ENCODE data around the gene NAGS.
"Not testable (repeated sequence)": the region's sequence is repeated elsewhere in the genome, so short reads cannot be mapped to it uniquely, and the experiment has no call there.

Gene NAGS

DNA sequence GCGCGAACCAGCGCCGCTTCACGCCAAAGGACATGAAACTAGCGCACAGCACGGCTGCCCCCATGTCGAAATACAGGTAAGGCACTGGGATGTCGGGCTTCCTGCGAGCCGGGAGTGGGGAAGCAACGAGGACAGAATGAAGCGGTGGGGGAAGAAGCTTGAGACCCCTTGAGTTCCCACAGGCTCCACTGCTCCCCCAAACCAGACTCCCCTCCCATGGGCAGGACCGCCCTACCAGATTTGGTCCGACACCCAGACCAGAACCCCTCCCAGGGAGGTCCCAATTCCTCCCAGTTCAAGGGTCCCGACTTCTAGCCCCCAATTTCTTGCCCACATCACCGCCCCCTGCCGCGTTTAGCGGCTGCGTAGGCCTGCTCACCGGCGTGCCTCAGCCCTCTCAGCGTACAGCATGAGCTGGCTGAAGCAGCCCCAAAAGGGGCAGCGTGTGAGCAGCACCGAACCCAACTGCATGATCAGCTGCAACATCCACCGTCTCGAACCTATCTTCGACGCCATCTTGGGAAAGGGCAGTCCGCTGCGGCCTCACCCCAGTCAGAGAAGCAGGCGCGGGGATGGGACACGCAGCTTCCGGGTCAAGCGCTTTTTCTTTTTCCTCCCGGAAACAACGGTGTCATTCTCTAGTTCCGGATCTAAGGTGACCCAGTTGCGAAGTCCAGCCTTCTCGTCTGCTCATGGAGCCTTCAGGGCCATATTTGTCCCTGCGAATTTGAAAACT is 10.2 kb downstream of the NAGS start, which contains the start of gene TMEM101:
TMEM101 (minus strand) TSS at position 527 of the 736 bp plus-strand sequence; CDS start at position 516, 11 bp downstream.
- no peaks in the 10 kb centered on the region for H4K20me1 ChIP-seq (ENCODE audit: insufficient read depth, low read length)

DNA sequence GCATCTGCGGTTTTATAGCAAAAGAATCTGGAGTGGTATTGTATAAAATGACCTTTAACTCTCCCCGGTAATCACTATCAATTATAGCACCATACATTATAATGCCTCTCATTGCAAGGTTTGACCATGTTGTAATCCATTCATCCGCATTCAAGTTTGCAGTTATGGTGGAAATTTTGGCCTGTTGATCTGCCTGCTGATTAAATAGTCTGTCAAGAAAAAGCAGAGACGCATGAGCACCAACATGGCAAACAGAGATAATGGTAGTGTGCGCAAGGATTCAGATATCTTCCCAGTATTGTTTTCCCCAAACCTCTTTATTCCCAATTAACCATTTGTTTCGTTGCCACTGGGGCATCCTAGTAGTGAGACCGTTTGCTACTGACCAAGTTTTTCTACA is 16.8 kb downstream of the NAGS start:
- H3K9me3 ChIP-seq (ENCODE audit: insufficient read depth, low read length, severe bottlenecking); DNase-seq; H2AFZ ChIP-seq (ENCODE audit: low read depth, low read length); H3K4me3 ChIP-seq (ENCODE audit: low read depth in 1 of 2, low read length in 2 of 2); ATAC-seq (ENCODE audit: insufficient read depth, low read depth); H3K27ac ChIP-seq (ENCODE audit: low read length); H3K79me2 ChIP-seq (ENCODE audit: insufficient read depth, low read length); H3K9ac ChIP-seq (ENCODE audit: low read depth, low read length); H4K20me1 ChIP-seq (ENCODE audit: insufficient read depth, low read length); H3K27me3 ChIP-seq (ENCODE audit: insufficient read depth, low read length, poor library complexity); H3K4me1 ChIP-seq (ENCODE audit: insufficient read depth, low read length); H3K36me3 ChIP-seq (ENCODE audit: insufficient read depth, low read length); H3K4me2 ChIP-seq (ENCODE audit: insufficient read depth, low read length): not testable (repeated sequence)

More for the DNA sequence above, 10.2 kb downstream of the NAGS start, which contains the start of gene TMEM101:
- H3K27ac ChIP-seq (ENCODE audit: low read length): peak within 1 kb of the TSS; percentile 87
- H3K4me2 ChIP-seq (ENCODE audit: insufficient read depth, low read length): peak within 1 kb of the TSS; percentile 97
- H2AFZ ChIP-seq (ENCODE audit: low read depth, low read length): peak within 1 kb of the TSS; percentile 97
- no peak for TF ChIP-seq EZH2 (IDR thresholded peaks at IDR 0.05; ENCODE audit: borderline replicate concordance, low read depth, low read length, severe bottlenecking)
- TF ChIP-seq, protein P1, sequence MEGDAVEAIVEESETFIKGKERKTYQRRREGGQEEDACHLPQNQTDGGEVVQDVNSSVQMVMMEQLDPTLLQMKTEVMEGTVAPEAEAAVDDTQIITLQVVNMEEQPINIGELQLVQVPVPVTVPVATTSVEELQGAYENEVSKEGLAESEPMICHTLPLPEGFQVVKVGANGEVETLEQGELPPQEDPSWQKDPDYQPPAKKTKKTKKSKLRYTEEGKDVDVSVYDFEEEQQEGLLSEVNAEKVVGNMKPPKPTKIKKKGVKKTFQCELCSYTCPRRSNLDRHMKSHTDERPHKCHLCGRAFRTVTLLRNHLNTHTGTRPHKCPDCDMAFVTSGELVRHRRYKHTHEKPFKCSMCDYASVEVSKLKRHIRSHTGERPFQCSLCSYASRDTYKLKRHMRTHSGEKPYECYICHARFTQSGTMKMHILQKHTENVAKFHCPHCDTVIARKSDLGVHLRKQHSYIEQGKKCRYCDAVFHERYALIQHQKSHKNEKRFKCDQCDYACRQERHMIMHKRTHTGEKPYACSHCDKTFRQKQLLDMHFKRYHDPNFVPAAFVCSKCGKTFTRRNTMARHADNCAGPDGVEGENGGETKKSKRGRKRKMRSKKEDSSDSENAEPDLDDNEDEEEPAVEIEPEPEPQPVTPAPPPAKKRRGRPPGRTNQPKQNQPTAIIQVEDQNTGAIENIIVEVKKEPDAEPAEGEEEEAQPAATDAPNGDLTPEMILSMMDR (IDR thresholded peaks at IDR 0.05; ENCODE audit: borderline replicate concordance, extremely low read depth, low read length, poor library complexity, severe bottlenecking): no peak
- H3K4me3 ChIP-seq (ENCODE audit: low read depth in 1 of 2, low read length in 2 of 2): peak within 1 kb of the TSS; percentile 84 to 89
- H3K9ac ChIP-seq (ENCODE audit: low read depth, low read length): peak within 1 kb of the TSS; percentile 82
- H3K4me1 ChIP-seq (ENCODE audit: insufficient read depth, low read length): peaks cover 19% of the 10 kb centered on the region
- peaks cover 8% of the 10 kb centered on the region for H3K36me3 ChIP-seq (ENCODE audit: insufficient read depth, low read length)
- no peaks in the 10 kb centered on the region for H3K9me3 ChIP-seq (ENCODE audit: insufficient read depth, low read length, severe bottlenecking)
- no peaks in the 10 kb centered on the region for H3K27me3 ChIP-seq (ENCODE audit: insufficient read depth, low read length, poor library complexity)
- peak; percentile 92 for DNase-seq
- ATAC-seq (ENCODE audit: insufficient read depth, low read depth): peak; percentile 98
- peaks cover 15% of the 10 kb centered on the region for H3K79me2 ChIP-seq (ENCODE audit: insufficient read depth, low read length)

DNA sequence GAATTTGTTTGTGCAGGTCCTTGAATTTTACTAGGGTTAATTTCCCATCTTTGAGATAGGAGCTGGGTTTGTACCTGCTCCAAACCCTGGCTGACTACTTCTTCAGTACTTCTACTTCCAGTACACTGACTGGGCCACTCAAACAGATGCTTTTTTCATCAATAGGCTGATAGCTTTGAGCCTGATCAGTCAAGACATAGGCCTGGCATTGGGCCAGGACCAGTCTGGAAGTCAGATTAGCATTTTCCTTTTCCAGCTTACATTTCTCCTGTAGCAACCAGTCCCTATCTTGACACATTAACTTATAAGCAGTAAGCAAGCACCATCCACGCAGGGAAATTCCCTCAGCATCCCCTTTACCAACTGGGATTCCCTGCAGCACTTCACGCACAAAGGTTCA is 17.8 kb downstream of the NAGS start:
- H3K9me3 ChIP-seq (ENCODE audit: insufficient read depth, low read length, severe bottlenecking): no peaks in the 10 kb centered on the region
- no peaks in the 10 kb centered on the region; the same call in 1 of the 2 replicates for H4K20me1 ChIP-seq (ENCODE audit: insufficient read depth, low read length)
- no peak overlapping the region for H3K4me3 ChIP-seq (ENCODE audit: low read depth in 1 of 2, low read length in 2 of 2)
- no peak overlapping the region for H2AFZ ChIP-seq (ENCODE audit: low read depth, low read length)
- H3K27me3 ChIP-seq (ENCODE audit: insufficient read depth, low read length, poor library complexity): no peaks in the 10 kb centered on the region
- ATAC-seq (ENCODE audit: insufficient read depth, low read depth) (no peak), DNase-seq (no peak)
- H3K4me2 ChIP-seq (ENCODE audit: insufficient read depth, low read length): no peak overlapping the region
- H3K79me2 ChIP-seq (ENCODE audit: insufficient read depth, low read length): no peaks in the 10 kb centered on the region
- H3K36me3 ChIP-seq (ENCODE audit: insufficient read depth, low read length): peaks cover 11% of the 10 kb centered on the region; the same call in 1 of the 2 replicates
- no peak overlapping the region for H3K9ac ChIP-seq (ENCODE audit: low read depth, low read length)
- no peak overlapping the region for H3K27ac ChIP-seq (ENCODE audit: low read length)
- H3K4me1 ChIP-seq (ENCODE audit: insufficient read depth, low read length): no peaks in the 10 kb centered on the region
- TF ChIP-seq EZH2 (IDR thresholded peaks at IDR 0.05; ENCODE audit: borderline replicate concordance, low read depth, low read length, severe bottlenecking): no peak
- TF ChIP-seq, protein P1 (IDR thresholded peaks at IDR 0.05; ENCODE audit: borderline replicate concordance, extremely low read depth, low read length, poor library complexity, severe bottlenecking): no peak

DNA sequence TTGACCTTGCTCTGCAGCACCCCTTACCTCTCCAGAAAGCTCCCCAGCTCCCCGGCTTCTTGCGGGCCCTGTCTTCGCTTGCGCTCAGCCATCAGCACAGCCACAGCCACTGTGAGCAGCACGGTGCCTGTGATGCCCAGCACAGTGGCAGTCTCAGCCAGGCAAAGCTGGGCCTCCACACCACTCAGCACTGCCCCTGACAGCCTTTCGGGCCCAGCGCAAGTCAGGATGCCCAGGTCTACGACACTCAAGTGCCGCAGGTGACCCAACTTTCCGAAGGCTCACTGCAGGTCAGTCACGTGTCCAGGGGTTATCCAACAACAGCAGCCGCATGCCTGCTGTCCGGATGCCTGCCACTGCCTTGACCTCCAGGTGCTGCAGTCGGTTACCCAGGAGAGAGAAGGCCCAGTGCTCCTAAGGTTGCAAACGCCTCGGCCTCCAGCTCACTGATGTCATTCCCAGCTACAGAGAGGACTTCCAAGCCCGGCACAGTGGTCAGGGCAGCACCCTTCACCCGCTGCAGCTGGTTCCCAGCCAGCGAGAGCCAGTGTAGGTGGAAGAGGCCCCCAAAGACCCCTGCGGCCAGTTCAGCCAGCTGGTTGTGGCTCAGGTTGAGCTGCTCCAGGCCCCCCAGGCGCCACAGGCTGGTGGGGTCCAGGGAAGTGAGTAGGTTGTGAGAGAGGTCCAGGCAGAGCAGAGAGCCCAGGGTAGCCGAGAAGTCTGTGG is 19.3 kb downstream of the NAGS start:
- Histone ChIP-seq H3K4me2 (ENCODE audit: insufficient read depth, low read length) (no peak overlapping the region), H4K20me1 (ENCODE audit: insufficient read depth, low read length) (no peaks in the 10 kb centered on the region; the same call in 1 of the 2 replicates), H3K27me3 (ENCODE audit: insufficient read depth, low read length, poor library complexity) (no peaks in the 10 kb centered on the region), H3K27ac (ENCODE audit: low read length) (no peak overlapping the region), H3K9ac (ENCODE audit: low read depth, low read length) (no peak overlapping the region), H3K79me2 (ENCODE audit: insufficient read depth, low read length) (no peaks in the 10 kb centered on the region), H2AFZ (ENCODE audit: low read depth, low read length) (no peak overlapping the region), H3K4me1 (ENCODE audit: insufficient read depth, low read length) (no peaks in the 10 kb centered on the region), H3K9me3 (ENCODE audit: insufficient read depth, low read length, severe bottlenecking) (no peaks in the 10 kb centered on the region), H3K4me3 (ENCODE audit: low read depth in 1 of 2, low read length in 2 of 2) (no peak overlapping the region), H3K36me3 (ENCODE audit: insufficient read depth, low read length) (peaks cover 15% of the 10 kb centered on the region; the same call in 1 of the 2 replicates)
- ATAC-seq (ENCODE audit: insufficient read depth, low read depth) (no peak), DNase-seq (no peak)
- no peak for TF ChIP-seq EZH2 (IDR thresholded peaks at IDR 0.05; ENCODE audit: borderline replicate concordance, low read depth, low read length, severe bottlenecking)
- TF ChIP-seq, protein P1 (IDR thresholded peaks at IDR 0.05; ENCODE audit: borderline replicate concordance, extremely low read depth, low read length, poor library complexity, severe bottlenecking): no peak
